Stimulated activated naive CD4-positive, alpha-beta T cell treated with Interleukin-2 at 50 U/mL for 16 hours (primary cell): ENCODE data around the gene BORCS5.

Experiments
- DNase-seq: peaks from one replicate; lab custom pipeline; 2025; lab: John Stamatoyannopoulos, UW

BORCS5 gene

GRCh38 chr12:12513416-12514006 lies 156.6 kb downstream of the BORCS5 start:
- DNase-seq = no peak

- no peak for DNase-seq
Measured at GRCh38 chr12:12518464-12518845, 161.6 kb downstream of the BORCS5 start.

- DNase-seq = no peak
Measured at GRCh38 chr12:12518919-12519318, 162.0 kb downstream of the BORCS5 start.
